Fibroblast of lung (primary cell): Measurements from ENCODE around the gene ALDH3A1. TPM values are rescaled to one million over a fixed set of nuclear protein-coding genes. Genes with fewer than 3 reads are reported as not detected.
A peak's percentile ranks its signal among the peaks of the same experiment; 100 is the strongest.

Source experiments
- DNase-seq, 2 donors: peaks; one replicate each; pipeline versions ENCODE4 v3.0.0 to v3.0.0-alpha.2; 2010; ENCODE audit warnings: low read depth in 2 of 2
- H2AFZ ChIP-seq: 2 replicates; pipeline ENCODE4 v1.5.1; 2012; ENCODE audit warnings: low read length, control low read depth, inconsistent platforms
- H3K27ac ChIP-seq: 2 replicates; pipeline ENCODE4 v1.5.1; 2011; ENCODE audit warnings: low read length, control low read depth; ENCODE audit not compliant: insufficient read depth
- H3K27me3 ChIP-seq: 2 replicates; pipeline ENCODE4 v1.5.1; 2011; ENCODE audit warnings: mild to moderate bottlenecking, low read length; ENCODE audit not compliant: control insufficient read depth, insufficient read depth
- H3K36me3 ChIP-seq: 2 replicates; pipeline ENCODE4 v1.5.1; 2011; ENCODE audit warnings: low read length; ENCODE audit not compliant: control insufficient read depth, insufficient read depth
- H3K4me1 ChIP-seq: 2 replicates; pipeline ENCODE4 v1.5.1; 2011; ENCODE audit warnings: low read length; ENCODE audit not compliant: control insufficient read depth, insufficient read depth; ENCODE audit errors: extremely low read depth
- H3K4me2 ChIP-seq: 2 replicates; pipeline ENCODE4 v1.5.1; 2011; ENCODE audit warnings: low read length, control low read depth; ENCODE audit not compliant: insufficient read depth; ENCODE audit errors: extremely low read depth
- H3K4me3 ChIP-seq, 4 experiments: fragments of 200-600 bp in 1 of 4; sonication (generic) in 1 of 4; replicated peaks in 1 of 4; 2 replicates each; pipeline ENCODE4 v1.5.1; 2011 to 2016; ENCODE audit warnings: low read length in 4 of 4, low read depth in 3 of 4, mild to moderate bottlenecking in 3 of 4, control low read depth in 2 of 4, inconsistent platforms in 1 of 4, mixed read lengths in 1 of 4; ENCODE audit not compliant: insufficient read depth in 1 of 4; ENCODE audit errors: control extremely low read depth in 1 of 4
- H3K79me2 ChIP-seq: 2 replicates; pipeline ENCODE4 v1.5.1; 2012; ENCODE audit warnings: mild to moderate bottlenecking, low read length, inconsistent platforms; ENCODE audit not compliant: control insufficient read depth, insufficient read depth
- H3K9ac ChIP-seq: 2 replicates; pipeline ENCODE4 v1.5.1; 2011; ENCODE audit warnings: mild to moderate bottlenecking, low read length, control low read depth; ENCODE audit not compliant: insufficient read depth
- H3K9me3 ChIP-seq: 2 replicates; pipeline ENCODE4 v1.5.1; 2012; ENCODE audit warnings: low read depth, low read length; ENCODE audit not compliant: control insufficient read depth, insufficient read depth
- H4K20me1 ChIP-seq: 2 replicates; pipeline ENCODE4 v1.5.1; 2011; ENCODE audit warnings: low read length; ENCODE audit not compliant: control insufficient read depth, insufficient read depth; ENCODE audit errors: extremely low read depth
- EZH2 ChIP-seq: IDR thresholded peaks from 2 replicates; pipeline ENCODE4 v1.5.1; 2012; ENCODE audit warnings: low read length, control low read depth, mild to moderate bottlenecking; ENCODE audit errors: missing control alignments
- polyA plus RNA-seq, 2 donors: library from polyadenylated mRNA; depleted of rRNA in 1 of 2; stranded (reverse) in 1 of 2; unstranded in 1 of 2; fragments of >200 nt; gene quantifications; 2 replicates each; pipeline ENCODE4 v1.2.1, GENCODE V29; 2011 to 2012; ENCODE audit warnings: missing spikeins in 1 of 2
- total RNA-seq: library from RNA; depleted of rRNA; stranded (reverse); fragments of >200 nt; gene quantifications from 2 replicates; pipeline ENCODE4 v1.2.1, GENCODE V29; 2014
- TF ChIP-seq, protein P1 (sequence below), 2 donors: IDR thresholded peaks in 1 of 2; conservative IDR thresholded peaks in 1 of 2; 1 replicate in 1 of 2; 2 replicates in 1 of 2; pipeline ENCODE4 v1.5.1; 2011 to 2012; ENCODE audit warnings: low read length in 2 of 2, control low read depth in 1 of 2, inconsistent platforms in 1 of 2, low read depth in 1 of 2, mild to moderate bottlenecking in 1 of 2

The ALDH3A1 gene
- total and polyA plus RNA-seq, 2 donors (not counting 1 experiment from before 2014, with no cell fraction given) = 0.17 to 1.0 TPM

DNA sequence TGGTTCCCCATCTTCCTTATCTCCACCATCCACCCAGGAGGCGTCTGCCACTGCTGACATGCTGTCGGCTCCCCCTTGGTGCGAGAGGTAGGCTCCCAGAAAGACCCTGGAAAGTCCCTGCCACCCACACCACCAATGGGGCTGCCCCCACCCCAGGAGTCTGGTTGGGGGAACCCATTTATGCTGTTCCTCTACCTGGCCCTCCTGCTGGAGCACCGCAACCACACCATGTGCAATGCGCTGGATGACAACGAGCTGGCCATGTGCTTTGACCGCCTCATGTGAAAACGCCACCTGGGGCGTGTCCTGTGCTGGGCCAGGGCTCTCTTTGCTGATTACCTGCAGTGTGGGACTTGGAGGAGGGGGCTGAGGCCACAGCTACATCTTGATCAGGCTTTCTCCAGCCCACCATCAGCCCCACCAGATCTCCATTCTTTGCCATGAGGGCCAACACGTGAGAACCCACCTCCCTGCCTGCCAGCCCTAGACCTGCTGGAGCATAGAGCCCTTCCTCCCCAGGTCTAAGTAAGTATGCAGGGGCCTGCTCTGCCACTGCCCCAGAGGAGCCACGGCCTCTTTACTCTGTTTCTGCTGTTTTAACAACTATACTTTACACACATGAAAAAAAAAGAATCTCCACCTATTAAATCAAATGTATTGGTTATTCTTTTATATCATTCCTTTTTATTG lies 7.9 kb upstream of the ALDH3A1 start:
- no peak overlapping the region for H3K4me2 ChIP-seq
- H2AFZ ChIP-seq = no peak overlapping the region

DNA sequence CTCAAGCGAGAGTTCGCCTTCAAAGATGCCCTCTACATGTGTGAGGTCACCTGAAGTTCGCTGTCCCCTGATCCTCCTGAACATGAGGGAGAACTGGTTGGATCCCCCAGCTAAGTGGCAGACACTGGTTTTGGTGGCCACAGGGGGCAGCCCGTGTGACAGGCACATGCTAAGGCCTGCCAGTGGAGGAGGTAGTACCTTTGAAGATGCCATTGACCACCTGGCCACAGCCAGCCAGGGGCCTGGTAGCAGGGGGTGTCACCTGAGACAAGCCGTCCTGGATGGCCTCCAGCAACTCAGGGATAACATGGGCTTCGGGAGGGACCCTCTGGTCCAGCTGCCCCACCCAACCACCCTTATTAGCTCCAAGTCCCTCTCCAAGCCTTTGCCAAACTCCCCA lies 7.3 kb upstream of the ALDH3A1 start:
- no peak overlapping the region for H3K9ac ChIP-seq
- H4K20me1 ChIP-seq = no peaks in the 10 kb centered on the region
- no peak overlapping the region for H3K4me3 ChIP-seq
- H3K27ac ChIP-seq = no peak overlapping the region
- no peaks in the 10 kb centered on the region for H3K4me1 ChIP-seq
- H3K4me2 ChIP-seq = no peak overlapping the region
- H3K36me3 ChIP-seq = no peaks in the 10 kb centered on the region
- no peaks in the 10 kb centered on the region for H3K27me3 ChIP-seq
- no peaks in the 10 kb centered on the region for H3K9me3 ChIP-seq
- DNase-seq = no peak
- no peaks in the 10 kb centered on the region for H3K79me2 ChIP-seq
- no peak overlapping the region for H2AFZ ChIP-seq
- TF ChIP-seq, protein P1, sequence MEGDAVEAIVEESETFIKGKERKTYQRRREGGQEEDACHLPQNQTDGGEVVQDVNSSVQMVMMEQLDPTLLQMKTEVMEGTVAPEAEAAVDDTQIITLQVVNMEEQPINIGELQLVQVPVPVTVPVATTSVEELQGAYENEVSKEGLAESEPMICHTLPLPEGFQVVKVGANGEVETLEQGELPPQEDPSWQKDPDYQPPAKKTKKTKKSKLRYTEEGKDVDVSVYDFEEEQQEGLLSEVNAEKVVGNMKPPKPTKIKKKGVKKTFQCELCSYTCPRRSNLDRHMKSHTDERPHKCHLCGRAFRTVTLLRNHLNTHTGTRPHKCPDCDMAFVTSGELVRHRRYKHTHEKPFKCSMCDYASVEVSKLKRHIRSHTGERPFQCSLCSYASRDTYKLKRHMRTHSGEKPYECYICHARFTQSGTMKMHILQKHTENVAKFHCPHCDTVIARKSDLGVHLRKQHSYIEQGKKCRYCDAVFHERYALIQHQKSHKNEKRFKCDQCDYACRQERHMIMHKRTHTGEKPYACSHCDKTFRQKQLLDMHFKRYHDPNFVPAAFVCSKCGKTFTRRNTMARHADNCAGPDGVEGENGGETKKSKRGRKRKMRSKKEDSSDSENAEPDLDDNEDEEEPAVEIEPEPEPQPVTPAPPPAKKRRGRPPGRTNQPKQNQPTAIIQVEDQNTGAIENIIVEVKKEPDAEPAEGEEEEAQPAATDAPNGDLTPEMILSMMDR (conservative IDR thresholded peaks at IDR 0.05 in 1 of 2, IDR thresholded peaks at IDR 0.05 in 1 of 2; ENCODE audit: low read depth in 1 of 2, low read length in 2 of 2) = no peak
- no peak for TF ChIP-seq EZH2

More for the DNA sequence above, 7.9 kb upstream of the ALDH3A1 start:
- no peaks in the 10 kb centered on the region for H3K36me3 ChIP-seq
- no peaks in the 10 kb centered on the region for H3K9me3 ChIP-seq
- no peak overlapping the region for H3K4me3 ChIP-seq
- H3K79me2 ChIP-seq = no peaks in the 10 kb centered on the region
- H3K27ac ChIP-seq = no peak overlapping the region
- no peak overlapping the region for H3K9ac ChIP-seq
- no peak for TF ChIP-seq EZH2
- TF ChIP-seq, protein P1 (conservative IDR thresholded peaks at IDR 0.05 in 1 of 2, IDR thresholded peaks at IDR 0.05 in 1 of 2; ENCODE audit: low read depth in 1 of 2, low read length in 2 of 2) = no peak
- H4K20me1 ChIP-seq = no peaks in the 10 kb centered on the region
- no peaks in the 10 kb centered on the region for H3K27me3 ChIP-seq
- no peaks in the 10 kb centered on the region for H3K4me1 ChIP-seq
- DNase-seq = no peak

DNA sequence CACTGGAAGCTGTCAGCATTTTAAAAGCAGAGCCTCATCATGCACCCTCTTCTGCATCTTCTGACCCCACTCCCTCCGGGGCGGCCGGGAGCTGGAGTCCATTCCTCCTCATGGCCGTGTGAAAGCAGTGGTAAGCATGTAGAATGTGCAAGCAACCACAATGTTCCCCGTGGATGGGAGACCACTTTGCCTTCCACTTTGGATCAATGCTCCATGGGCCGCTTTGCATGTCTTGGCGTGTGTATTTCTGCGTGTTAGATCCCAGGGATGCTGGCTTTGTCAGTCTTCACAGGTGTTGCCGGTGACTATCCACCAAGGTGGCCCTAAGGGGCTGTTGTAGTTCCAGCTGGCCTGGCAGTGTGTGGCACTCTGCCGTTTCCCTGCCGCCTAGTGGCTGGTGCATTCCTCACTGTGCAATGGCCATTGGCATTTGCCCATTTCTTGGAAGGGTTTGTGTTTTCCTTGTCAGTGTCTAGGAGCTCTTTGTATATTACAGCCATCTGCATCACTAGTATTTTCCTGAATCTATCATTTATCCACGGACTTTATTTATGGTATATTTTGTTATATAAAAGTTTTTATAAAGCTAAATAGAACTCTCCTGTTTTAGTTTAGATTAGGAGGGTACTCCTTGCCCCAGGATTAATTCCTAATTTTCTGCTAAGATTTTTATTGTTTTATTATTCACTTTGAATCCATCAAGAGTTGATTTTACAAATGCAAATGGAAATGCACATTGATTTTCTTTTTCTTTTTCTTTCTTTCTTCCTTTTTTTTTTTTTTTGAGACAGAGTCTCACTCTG lies 5.8 kb upstream of the ALDH3A1 start:
- H3K4me1 ChIP-seq = no peaks in the 10 kb centered on the region
- H3K4me3 ChIP-seq = no peak overlapping the region
- H3K27me3 ChIP-seq = no peaks in the 10 kb centered on the region
- no peak for TF ChIP-seq EZH2
- TF ChIP-seq, protein P1 (conservative IDR thresholded peaks at IDR 0.05 in 1 of 2, IDR thresholded peaks at IDR 0.05 in 1 of 2; ENCODE audit: low read depth in 1 of 2, low read length in 2 of 2) = peak; percentile 15 to 20
- H3K4me2 ChIP-seq = no peak overlapping the region
- DNase-seq = no peak
- no peaks in the 10 kb centered on the region for H3K36me3 ChIP-seq
- no peaks in the 10 kb centered on the region for H3K9me3 ChIP-seq
- no peaks in the 10 kb centered on the region for H4K20me1 ChIP-seq
- H3K9ac ChIP-seq = no peak overlapping the region
- H2AFZ ChIP-seq = no peak overlapping the region
- no peaks in the 10 kb centered on the region for H3K79me2 ChIP-seq
- no peak overlapping the region for H3K27ac ChIP-seq
